Measurements from ENCODE around the gene ARL4D. TPM values are rescaled to one million over a fixed set of nuclear protein-coding genes. Genes with fewer than 3 reads are reported as not detected.

The ARL4D gene
- total RNA-seq, 4 donors from 2014 or later, result 30.3 to 50.6 (median 43.7) TPM

- intact Hi-C loops (cut with DNase I; ENCODE audit: low total_unique reads), result no loop called here
- 76 to 77% methylated on average over 25 of the region's 25 CpGs for WGBS, 2 donors
- H3K4me3 ChIP-seq (ENCODE audit: low read depth, poor library complexity, severe bottlenecking), result no peak overlapping the region
- TF ChIP-seq CTCF (IDR thresholded peaks at IDR 0.05) (no peak), POLR2A (IDR thresholded peaks at IDR 0.05) (no peak)
- DNase-seq (ENCODE audit: low spot score in 2 of 2), result no peak
Measured at GRCh38 chr17:43366891-43367736, 31.7 kb upstream of the ARL4D start.

GRCh38 chr17:43367737-43368242 lies 31.0 kb upstream of the ARL4D start:
- 7 to 9% methylated on average over 11 of the region's 11 CpGs for WGBS, 2 donors
- H3K4me3 ChIP-seq (ENCODE audit: low read depth, poor library complexity, severe bottlenecking), result no peak overlapping the region
- no peak for DNase-seq (ENCODE audit: low spot score in 2 of 2)
- no peak for TF ChIP-seq POLR2A (IDR thresholded peaks at IDR 0.05)
- TF ChIP-seq CTCF (IDR thresholded peaks at IDR 0.05), result no peak
- intact Hi-C loops (cut with DNase I; ENCODE audit: low total_unique reads), result no loop called here

GRCh38 chr17:43368740-43369506 lies 29.9 kb upstream of the ARL4D start:
- intact Hi-C loops (cut with DNase I; ENCODE audit: low total_unique reads), result no loop called here
- H3K4me3 ChIP-seq (ENCODE audit: low read depth, poor library complexity, severe bottlenecking), result peak overlapping the region; percentile 32
- 0 to 3% methylated on average over 47 to 51 of the region's 51 CpGs for WGBS, 2 donors
- peak; percentile 81 to 96 for DNase-seq (ENCODE audit: low spot score in 2 of 2)
- TF ChIP-seq POLR2A (IDR thresholded peaks at IDR 0.05) (peak in 1 of 2 donors; percentile 37), CTCF (IDR thresholded peaks at IDR 0.05) (no peak)

- intact Hi-C loops (cut with DNase I; ENCODE audit: low total_unique reads), result no loop called here
- 88 to 90% methylated on average over 5 of the region's 5 CpGs for WGBS, 2 donors
- DNase-seq (ENCODE audit: low spot score in 2 of 2), result no peak
- no peak overlapping the region for H3K4me3 ChIP-seq (ENCODE audit: low read depth, poor library complexity, severe bottlenecking)
- TF ChIP-seq POLR2A (IDR thresholded peaks at IDR 0.05) (no peak), CTCF (IDR thresholded peaks at IDR 0.05) (no peak)
Measured at GRCh38 chr17:43369986-43370385, 28.8 kb upstream of the ARL4D start.

GRCh38 chr17:43371227-43371821 lies 27.5 kb upstream of the ARL4D start:
- no peak overlapping the region for H3K4me3 ChIP-seq (ENCODE audit: low read depth, poor library complexity, severe bottlenecking)
- TF ChIP-seq POLR2A (IDR thresholded peaks at IDR 0.05), result no peak
- no peak for TF ChIP-seq CTCF (IDR thresholded peaks at IDR 0.05)
- WGBS, 2 donors, result 53 to 63% methylated on average over 6 of the region's 6 CpGs
- intact Hi-C loops (cut with DNase I; ENCODE audit: low total_unique reads), result no loop called here
- DNase-seq (ENCODE audit: low spot score in 2 of 2), result no peak
